IPS-15b (cell line): ENCODE results near the gene TMEM150A.
"Not testable (repeated sequence)": the region's sequence is repeated elsewhere in the genome, so short reads cannot be mapped to it uniquely, and the experiment has no call there.

ENCODE experiments used
- H3K27me3 ChIP-seq: one replicate; pipeline ENCODE4 v1.6.1; 2013; ENCODE audit warnings: low read length; ENCODE audit not compliant: control insufficient read depth, insufficient read depth
- H3K36me3 ChIP-seq: one replicate; pipeline ENCODE4 v1.6.1; 2013; ENCODE audit warnings: low read length; ENCODE audit not compliant: control insufficient read depth, insufficient read depth
- H3K4me1 ChIP-seq: one replicate; pipeline ENCODE4 v1.6.1; 2013; ENCODE audit warnings: mild to moderate bottlenecking, low read length; ENCODE audit not compliant: control insufficient read depth, insufficient read depth
- H3K4me3 ChIP-seq: one replicate; pipeline ENCODE4 v1.5.1; 2013; ENCODE audit warnings: low read depth, low read length
- H3K9ac ChIP-seq: one replicate; pipeline ENCODE4 v1.6.1; 2013; ENCODE audit warnings: low read depth, mild to moderate bottlenecking, low read length
- H3K9me3 ChIP-seq: one replicate; pipeline ENCODE4 v1.6.1; 2013; ENCODE audit warnings: mild to moderate bottlenecking, low read length; ENCODE audit not compliant: control insufficient read depth, insufficient read depth

Gene TMEM150A

GRCh38 chr2:85597241-85597640 lies 5.3 kb downstream of the TMEM150A start:
- no peak overlapping the region for H3K4me3 ChIP-seq
- H3K9ac ChIP-seq, result no peak overlapping the region
- H3K36me3 ChIP-seq, result peaks cover 23% of the 10 kb centered on the region

GRCh38 chr2:85596486-85597143 lies 5.9 kb downstream of the TMEM150A start:
- no peaks in the 10 kb centered on the region for H3K9me3 ChIP-seq
- peak overlapping the region; percentile 96 for H3K4me3 ChIP-seq
- H3K36me3 ChIP-seq, result peaks cover 23% of the 10 kb centered on the region
- no peaks in the 10 kb centered on the region for H3K27me3 ChIP-seq
- H3K4me1 ChIP-seq, result peaks cover 4% of the 10 kb centered on the region
- H3K9ac ChIP-seq, result no peak overlapping the region

More at GRCh38 chr2:85597241-85597640, 5.3 kb downstream of the TMEM150A start:
- Histone ChIP-seq H3K4me1 (peaks cover 4% of the 10 kb centered on the region), H3K9me3 (no peaks in the 10 kb centered on the region), H3K27me3 (no peaks in the 10 kb centered on the region)

GRCh38 chr2:85596026-85596333 lies 6.5 kb downstream of the TMEM150A start:
- Histone ChIP-seq H3K4me3 (peak overlapping the region; percentile 96), H3K4me1 (peaks cover 4% of the 10 kb centered on the region), H3K36me3 (peaks cover 23% of the 10 kb centered on the region), H3K9me3 (no peaks in the 10 kb centered on the region), H3K9ac (peak overlapping the region; percentile 83), H3K27me3 (no peaks in the 10 kb centered on the region)

- H3K27me3 ChIP-seq, result peaks cover 1% of the 10 kb centered on the region
- H3K4me1 ChIP-seq, result peaks cover 4% of the 10 kb centered on the region
- peak within 1 kb of the TSS; percentile 96 for H3K4me3 ChIP-seq
- no peaks in the 10 kb centered on the region for H3K9me3 ChIP-seq
- H3K9ac ChIP-seq, result peak within 1 kb of the TSS; percentile 89
- peaks cover 23% of the 10 kb centered on the region for H3K36me3 ChIP-seq
Measured at GRCh38 chr2:85595301-85596025, 7.0 kb downstream of the TMEM150A start, which contains the start of gene RNF181. TSS of gene RNF181 (plus strand) at chr2:85595745. CDS start at chr2:85595764, 19 bp downstream.

GRCh38 chr2:85594715-85595300 lies 7.7 kb downstream of the TMEM150A start:
- peak overlapping the region; percentile 89 for H3K9ac ChIP-seq
- H3K4me3 ChIP-seq, result peak overlapping the region; percentile 96
- H3K27me3 ChIP-seq, result peaks cover 6% of the 10 kb centered on the region

GRCh38 chr2:85593023-85593422 lies 9.5 kb downstream of the TMEM150A start:
- no peaks in the 10 kb centered on the region for H3K9me3 ChIP-seq
- peaks cover 4% of the 10 kb centered on the region for H3K4me1 ChIP-seq
- no peak overlapping the region for H3K9ac ChIP-seq
- H3K36me3 ChIP-seq, result peaks cover 5% of the 10 kb centered on the region
- peaks cover 6% of the 10 kb centered on the region for H3K27me3 ChIP-seq
- no peak overlapping the region for H3K4me3 ChIP-seq

More at GRCh38 chr2:85594715-85595300, 7.7 kb downstream of the TMEM150A start:
- H3K9me3 ChIP-seq, result no peaks in the 10 kb centered on the region
- peaks cover 4% of the 10 kb centered on the region for H3K4me1 ChIP-seq
- peaks cover 20% of the 10 kb centered on the region for H3K36me3 ChIP-seq

- not testable (repeated sequence) for H3K9ac ChIP-seq, H3K4me3 ChIP-seq, H3K36me3 ChIP-seq, H3K27me3 ChIP-seq, H3K4me1 ChIP-seq, H3K9me3 ChIP-seq
Measured at GRCh38 chr2:85592299-85592698, 10.2 kb downstream of the TMEM150A start.

GRCh38 chr2:85591563-85591962 lies 10.9 kb downstream of the TMEM150A start:
- H3K27me3 ChIP-seq, result peaks cover 6% of the 10 kb centered on the region
- no peaks in the 10 kb centered on the region for H3K9me3 ChIP-seq
- H3K4me1 ChIP-seq, result peaks cover 4% of the 10 kb centered on the region
- H3K9ac ChIP-seq, result no peak overlapping the region
- no peak overlapping the region for H3K4me3 ChIP-seq
- no peaks in the 10 kb centered on the region for H3K36me3 ChIP-seq

GRCh38 chr2:85590950-85591349 lies 11.5 kb downstream of the TMEM150A start:
- H3K4me1 ChIP-seq, result no peaks in the 10 kb centered on the region
- peaks cover 8% of the 10 kb centered on the region for H3K27me3 ChIP-seq
- H3K9ac ChIP-seq, result no peak overlapping the region
- H3K4me3 ChIP-seq, result no peak overlapping the region
- H3K36me3 ChIP-seq, result no peaks in the 10 kb centered on the region
- H3K9me3 ChIP-seq, result no peaks in the 10 kb centered on the region

GRCh38 chr2:85589982-85590791 lies 12.3 kb downstream of the TMEM150A start:
- Histone ChIP-seq H3K9ac (no peak overlapping the region), H3K4me3 (no peak overlapping the region), H3K4me1 (no peaks in the 10 kb centered on the region), H3K36me3 (no peaks in the 10 kb centered on the region), H3K27me3 (peaks cover 15% of the 10 kb centered on the region), H3K9me3 (no peaks in the 10 kb centered on the region)

GRCh38 chr2:85589181-85589580 lies 13.3 kb downstream of the TMEM150A start:
- no peaks in the 10 kb centered on the region for H3K9me3 ChIP-seq
- no peak overlapping the region for H3K4me3 ChIP-seq
- peaks cover 24% of the 10 kb centered on the region for H3K27me3 ChIP-seq
- no peak overlapping the region for H3K9ac ChIP-seq
- no peaks in the 10 kb centered on the region for H3K36me3 ChIP-seq
- H3K4me1 ChIP-seq, result peaks cover 2% of the 10 kb centered on the region
